HG02763 (cell line): ENCODE measurements around the gene TBC1D5.

Source experiments
- ATAC-seq: cut with Tn5 transposase; IDR thresholded peaks from one replicate; pipeline ENCODE4 v1.9.1; 2021; ENCODE audit warnings: mild to moderate bottlenecking, moderate library complexity; ENCODE audit not compliant: unreplicated experiment

TBC1D5 gene

GRCh38 chr3:17320266-17320665, 422.2 kb downstream of the TBC1D5 start:
- ATAC-seq: no peak

DNA sequence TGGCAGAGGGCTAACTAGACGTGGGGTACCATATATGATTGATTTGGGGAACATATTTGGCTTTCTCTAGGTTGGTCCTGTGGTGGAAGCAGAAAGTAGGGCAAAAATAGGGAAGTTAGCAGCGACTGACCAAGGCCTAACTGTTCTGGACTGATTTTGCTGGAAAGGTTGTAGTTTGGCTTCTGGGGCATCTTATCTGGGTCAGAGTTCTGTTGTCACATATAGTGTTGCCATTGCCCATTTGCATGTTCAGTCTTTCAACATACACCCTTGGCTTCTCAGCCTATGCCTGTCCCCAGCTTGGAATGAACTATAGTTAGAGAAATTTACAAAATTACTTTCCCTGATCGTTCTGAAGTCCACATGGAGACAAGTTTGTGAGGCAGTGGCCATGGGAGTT, 426.5 kb downstream of the TBC1D5 start:
- no peak for ATAC-seq

GRCh38 chr3:17314171-17314570, 428.3 kb downstream of the TBC1D5 start:
- ATAC-seq: no peak

DNA sequence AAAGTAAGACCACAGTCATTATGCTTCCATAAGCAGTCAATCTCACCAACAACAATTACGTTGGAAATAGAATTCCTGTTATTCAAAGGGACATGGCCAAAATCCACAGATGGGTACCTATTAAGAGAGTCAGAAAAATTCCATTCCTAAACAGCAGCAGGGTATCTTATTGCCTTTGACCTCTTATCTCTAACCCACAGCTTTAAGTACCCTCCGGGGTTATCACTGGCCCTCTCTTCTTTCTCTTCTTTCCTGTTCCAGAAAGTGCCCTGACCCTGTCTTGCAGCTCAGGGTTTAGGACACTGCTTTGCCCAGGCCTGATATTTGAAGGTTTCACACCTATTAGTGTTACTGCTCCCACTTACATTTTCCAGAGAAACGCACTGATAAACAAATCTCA, 428.7 kb downstream of the TBC1D5 start:
- ATAC-seq: no peak

DNA sequence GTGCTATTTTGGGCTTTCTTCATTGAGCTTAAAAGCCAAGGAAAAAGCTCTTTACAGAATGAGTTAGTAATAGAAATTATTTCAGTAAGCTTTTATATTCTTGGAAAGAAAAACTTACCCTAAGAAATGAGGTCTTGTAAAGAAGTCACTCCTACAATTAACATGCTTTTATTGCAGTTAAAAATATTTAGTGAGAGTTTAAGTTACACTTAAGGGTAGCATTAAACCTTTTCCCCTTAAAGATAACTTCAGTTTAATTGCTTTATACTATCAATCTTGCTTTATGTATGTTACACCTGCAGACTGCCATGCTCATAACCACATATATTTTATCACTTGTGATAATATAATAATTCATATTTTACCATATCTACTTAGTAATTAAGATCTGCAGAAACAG, 431.4 kb downstream of the TBC1D5 start:
- ATAC-seq: no peak

DNA sequence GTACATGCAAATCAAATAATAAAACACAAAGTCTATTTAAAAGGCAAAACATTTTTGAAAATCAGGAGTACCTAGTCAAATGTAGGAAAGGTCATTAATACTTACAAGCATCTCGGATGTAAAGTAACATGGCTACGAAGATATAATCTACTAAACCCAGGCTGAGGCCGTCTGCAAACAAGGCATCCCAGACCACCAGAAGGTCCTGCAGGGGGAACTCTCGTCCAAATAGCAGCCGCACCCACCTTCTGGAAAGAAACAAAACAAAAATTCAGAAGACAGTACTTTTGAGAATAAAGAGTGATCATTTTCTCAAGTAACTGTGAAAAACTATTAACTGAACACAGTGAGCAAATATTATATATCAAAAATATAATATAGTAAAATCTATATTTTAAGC, 434.5 kb downstream of the TBC1D5 start:
- ATAC-seq: no peak

GRCh38 chr3:17307482-17307881, 434.9 kb downstream of the TBC1D5 start:
- ATAC-seq: no peak

DNA sequence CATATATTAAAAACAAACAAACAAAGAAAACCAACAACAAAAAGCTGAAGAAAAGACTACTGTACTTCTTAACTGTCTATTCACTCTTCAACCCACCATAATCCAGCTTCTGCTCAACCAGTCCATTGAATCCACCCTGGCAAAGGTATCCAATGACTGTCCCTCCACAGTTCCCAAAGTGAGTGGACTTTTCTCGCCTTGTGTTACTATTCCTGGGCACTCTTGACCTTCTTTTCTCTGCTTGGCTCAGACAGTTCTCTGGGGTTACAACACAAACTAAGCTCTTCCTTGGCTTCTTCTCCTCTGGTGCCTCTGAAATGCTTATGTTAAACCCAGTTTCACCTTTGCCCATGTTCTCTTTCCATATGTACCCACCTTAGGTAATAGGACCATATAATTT, 437.5 kb downstream of the TBC1D5 start:
- no peak for ATAC-seq

DNA sequence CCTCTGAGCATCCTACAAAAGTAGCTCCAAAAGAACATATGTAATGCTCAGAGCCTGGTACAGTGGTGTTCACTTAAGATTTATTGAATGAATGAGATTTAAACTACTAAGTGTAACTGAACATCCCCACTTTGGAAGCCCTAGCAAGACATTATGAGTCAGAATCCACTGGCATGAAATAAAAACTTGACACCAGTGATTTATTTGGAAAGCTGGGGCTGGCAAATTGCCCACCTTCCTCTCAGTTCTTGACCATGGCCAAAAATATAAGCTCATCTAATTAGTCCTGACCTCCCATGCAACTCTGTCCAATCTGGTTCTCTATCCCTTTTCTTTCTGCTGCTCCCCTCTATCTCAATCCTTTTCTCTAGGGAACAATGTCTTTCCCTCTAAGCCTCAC, 439.7 kb downstream of the TBC1D5 start:
- ATAC-seq: no peak

GRCh38 chr3:17302170-17302569, 440.3 kb downstream of the TBC1D5 start:
- no peak for ATAC-seq

DNA sequence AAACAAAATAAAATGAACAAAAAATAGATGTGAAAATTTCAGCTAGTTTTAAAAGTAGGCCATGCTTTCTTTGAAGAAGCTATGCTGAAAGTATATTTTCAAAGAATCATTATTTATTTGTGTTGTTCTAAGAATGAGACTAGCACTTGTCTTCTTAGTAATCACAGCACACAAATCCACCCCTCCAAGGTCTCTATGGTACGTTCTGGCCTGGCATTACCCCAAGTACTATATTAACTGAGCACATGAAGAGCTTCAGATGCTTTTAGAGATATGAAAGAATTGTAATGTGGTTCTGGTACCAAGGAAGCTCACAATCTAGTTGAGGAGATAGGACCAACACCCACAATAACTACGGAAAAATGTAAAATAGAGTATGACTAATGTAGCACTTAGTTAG, 441.2 kb downstream of the TBC1D5 start:
- ATAC-seq: no peak

DNA sequence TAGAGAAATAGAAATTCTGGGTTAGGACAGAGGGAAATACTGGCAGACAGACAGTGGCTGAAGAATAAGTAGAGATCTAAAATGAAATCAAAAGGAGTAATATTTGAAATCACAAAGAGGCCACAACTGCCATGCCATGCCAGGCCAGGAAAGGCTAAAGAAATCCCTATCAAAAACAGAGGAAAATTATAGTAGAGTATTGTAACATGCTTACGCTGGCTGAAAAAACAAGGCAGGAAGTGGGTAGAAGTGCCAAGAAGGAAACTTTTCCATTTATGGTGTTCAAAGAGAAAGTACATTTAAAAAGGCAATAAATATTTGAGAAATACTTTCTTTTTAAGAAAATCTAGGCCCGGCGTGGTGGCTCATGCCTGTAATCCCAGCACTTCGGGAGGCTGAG, 442.0 kb downstream of the TBC1D5 start:
- ATAC-seq: no peak

- no peak for ATAC-seq
Measured at GRCh38 chr3:17298038-17298437, 444.4 kb downstream of the TBC1D5 start.

GRCh38 chr3:17292556-17292955, 449.9 kb downstream of the TBC1D5 start:
- ATAC-seq: no peak

- no peak for ATAC-seq
Measured at GRCh38 chr3:17290894-17291293, 451.5 kb downstream of the TBC1D5 start.

GRCh38 chr3:17288839-17289399, 453.5 kb downstream of the TBC1D5 start:
- ATAC-seq: no peak

DNA sequence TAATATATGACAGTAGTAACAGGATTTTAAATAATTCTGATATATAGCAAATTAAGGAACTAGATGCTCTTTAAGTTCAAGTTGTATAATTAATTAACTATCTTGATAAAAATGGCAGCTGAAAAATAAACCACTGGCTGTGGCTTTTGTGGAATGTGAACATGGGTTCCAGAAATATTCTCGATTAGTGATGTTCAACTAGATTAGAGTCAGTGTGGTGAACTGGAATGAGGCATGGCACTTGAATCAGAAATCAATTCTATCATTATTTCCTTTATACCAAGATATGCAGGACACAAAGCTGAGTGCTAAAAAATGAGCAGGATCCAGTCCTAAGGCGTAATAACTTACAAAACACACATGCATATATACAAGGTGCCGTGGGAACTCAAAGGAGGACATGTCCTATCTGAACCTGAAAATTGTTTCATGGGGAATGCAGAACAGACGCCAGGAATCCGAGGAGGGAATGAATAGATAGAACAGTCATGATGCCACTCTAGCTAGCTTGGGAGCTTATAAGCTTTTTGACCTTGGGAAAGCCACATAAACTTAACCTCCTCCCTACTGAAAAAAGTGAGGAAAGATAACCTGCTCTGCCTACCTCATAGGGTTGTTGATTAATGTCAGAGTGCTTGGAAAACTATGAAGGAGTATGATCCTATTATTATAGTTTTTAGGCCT, 455.3 kb downstream of the TBC1D5 start:
- ATAC-seq: no peak

DNA sequence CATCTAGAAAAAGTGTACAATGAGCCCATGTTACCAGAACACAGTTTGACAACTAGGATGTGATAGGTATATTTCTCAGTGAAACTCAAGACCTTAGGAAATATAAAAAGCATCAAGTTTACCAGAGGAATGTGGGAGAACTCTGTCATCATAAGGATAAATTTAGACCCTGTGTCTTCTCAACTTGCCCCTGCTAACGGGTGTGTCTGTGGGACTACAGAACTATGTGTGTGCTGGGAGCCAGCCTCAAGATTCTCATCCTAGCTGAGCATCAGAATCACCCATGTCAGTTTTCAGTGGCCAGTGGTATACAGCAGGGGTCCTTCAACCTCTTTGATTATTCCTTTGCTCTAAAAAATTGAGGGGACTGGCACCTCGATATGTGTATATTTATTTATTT, 464.4 kb downstream of the TBC1D5 start:
- ATAC-seq: no peak

DNA sequence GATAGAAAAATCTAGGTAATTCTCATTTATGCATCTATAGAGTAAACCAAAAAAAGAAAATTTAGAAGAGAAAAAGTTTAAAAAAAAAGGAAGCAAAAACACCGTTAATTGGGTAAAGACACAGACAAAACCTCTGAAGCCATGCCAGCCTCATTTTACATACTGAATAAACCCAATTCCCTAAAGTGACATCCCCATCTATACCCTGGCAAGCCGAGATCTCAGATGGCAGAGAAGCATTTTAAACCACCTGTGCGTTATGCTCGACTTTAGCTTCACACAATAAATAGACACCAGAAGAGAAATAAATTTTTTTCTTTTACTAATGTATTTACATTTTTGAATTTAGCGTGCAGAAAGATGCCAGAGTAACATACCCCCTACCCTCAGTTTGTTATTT, 475.6 kb downstream of the TBC1D5 start:
- ATAC-seq: no peak

GRCh38 chr3:17261627-17262369, 480.6 kb downstream of the TBC1D5 start:
- ATAC-seq: no peak

GRCh38 chr3:17260257-17260656, 482.2 kb downstream of the TBC1D5 start:
- ATAC-seq: no peak

DNA sequence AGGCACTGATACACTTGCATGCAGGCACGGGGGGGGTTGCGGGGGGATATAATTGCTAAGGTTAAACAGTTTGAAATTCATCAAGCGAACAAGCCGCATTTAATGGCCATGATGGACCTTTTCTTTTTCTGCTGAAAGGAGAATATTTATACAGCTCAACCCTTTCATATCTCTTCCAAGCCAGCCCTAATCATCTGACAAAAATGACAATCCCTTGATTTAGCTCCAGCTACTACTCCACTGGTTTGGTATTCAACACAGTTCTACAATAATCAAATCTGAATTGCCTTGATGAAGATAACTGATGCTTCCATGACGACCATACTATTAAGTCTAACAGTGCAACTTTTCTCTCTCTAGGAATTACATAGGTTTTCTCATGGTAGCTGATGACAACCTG, 482.7 kb downstream of the TBC1D5 start:
- no peak for ATAC-seq
